Measurements from ENCODE around the gene LUZP2. TPM values are rescaled to one million over a fixed set of nuclear protein-coding genes. Genes with fewer than 3 reads are reported as not detected.

Gene LUZP2
- total and polyA plus RNA-seq, 9 of the 15 experiments (the other 6 are each of a cell fraction or from before 2014, with no cell fraction given): not detected

DNA sequence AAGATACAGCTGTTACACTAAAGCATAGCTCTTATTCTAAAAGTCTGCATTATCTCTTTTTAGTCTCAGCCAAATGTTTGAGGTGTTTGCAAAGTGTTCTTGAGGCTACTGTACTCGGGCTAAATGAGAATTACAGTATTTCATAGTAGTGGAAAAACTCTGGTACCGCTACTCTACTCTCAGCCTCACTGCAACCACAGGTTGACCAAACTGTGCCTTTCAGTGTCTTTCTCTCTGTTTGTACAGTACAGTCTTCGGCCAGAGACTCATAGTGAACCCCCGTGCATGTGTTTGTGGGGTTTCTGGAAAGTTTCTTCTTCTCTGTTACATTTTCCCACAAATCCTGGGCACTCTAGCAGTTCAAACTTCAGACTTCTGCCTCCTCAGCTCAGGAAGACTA is 7.4 kb upstream of the LUZP2 start:
- FAIRE-seq: no peak
- DNase-seq (ENCODE audit: extremely low read depth in 1 of 4, low spot score in 3 of 4): no peak
- POLR2A ChIA-PET: interaction anchor here (0.6 kb wide), 1 partner anchor 18 kb away, joined by 3 read pairs; no protein-coding TSS in a partner anchor
- TF ChIP-seq PHF21A (IDR thresholded peaks at IDR 0.05; ENCODE audit: borderline replicate concordance, low read depth) (no peak), ARID2 (IDR thresholded peaks at IDR 0.05) (no peak), RHOXF2B (CRISPR knock-in tag; conservative IDR thresholded peaks at IDR 0.05) (no peak), TBP (optimal IDR thresholded peaks at IDR 0.05; ENCODE audit: low read depth, low read length) (no peak), BRF1 (IDR thresholded peaks at IDR 0.05; ENCODE audit: borderline replicate concordance, extremely low read depth, insufficient read length) (no peak), ATF7 (IDR thresholded peaks at IDR 0.05) (no peak), MTA2 (IDR thresholded peaks at IDR 0.05; ENCODE audit: low read depth) (no peak), ZNF232 (CRISPR knock-in tag; IDR thresholded peaks at IDR 0.05) (no peak), BACH1 (tag; IDR thresholded peaks at IDR 0.05) (no peak)
- TF ChIP-seq, protein P1, sequence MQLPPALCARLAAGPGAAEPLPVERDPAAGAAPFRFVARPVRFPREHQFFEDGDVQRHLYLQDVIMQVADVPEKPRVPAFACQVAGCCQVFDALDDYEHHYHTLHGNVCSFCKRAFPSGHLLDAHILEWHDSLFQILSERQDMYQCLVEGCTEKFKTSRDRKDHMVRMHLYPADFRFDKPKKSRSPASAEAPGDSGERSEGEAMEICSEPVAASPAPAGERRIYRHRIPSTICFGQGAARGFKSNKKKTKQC (CRISPR knock-in tag; IDR thresholded peaks at IDR 0.05): no peak
- TF ChIP-seq, protein P2, sequence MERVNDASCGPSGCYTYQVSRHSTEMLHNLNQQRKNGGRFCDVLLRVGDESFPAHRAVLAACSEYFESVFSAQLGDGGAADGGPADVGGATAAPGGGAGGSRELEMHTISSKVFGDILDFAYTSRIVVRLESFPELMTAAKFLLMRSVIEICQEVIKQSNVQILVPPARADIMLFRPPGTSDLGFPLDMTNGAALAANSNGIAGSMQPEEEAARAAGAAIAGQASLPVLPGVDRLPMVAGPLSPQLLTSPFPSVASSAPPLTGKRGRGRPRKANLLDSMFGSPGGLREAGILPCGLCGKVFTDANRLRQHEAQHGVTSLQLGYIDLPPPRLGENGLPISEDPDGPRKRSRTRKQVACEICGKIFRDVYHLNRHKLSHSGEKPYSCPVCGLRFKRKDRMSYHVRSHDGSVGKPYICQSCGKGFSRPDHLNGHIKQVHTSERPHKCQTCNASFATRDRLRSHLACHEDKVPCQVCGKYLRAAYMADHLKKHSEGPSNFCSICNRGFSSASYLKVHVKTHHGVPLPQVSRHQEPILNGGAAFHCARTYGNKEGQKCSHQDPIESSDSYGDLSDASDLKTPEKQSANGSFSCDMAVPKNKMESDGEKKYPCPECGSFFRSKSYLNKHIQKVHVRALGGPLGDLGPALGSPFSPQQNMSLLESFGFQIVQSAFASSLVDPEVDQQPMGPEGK (CRISPR knock-in tag; IDR thresholded peaks at IDR 0.05; ENCODE audit: borderline replicate concordance): no peak
- TF ChIP-seq, protein P3, sequence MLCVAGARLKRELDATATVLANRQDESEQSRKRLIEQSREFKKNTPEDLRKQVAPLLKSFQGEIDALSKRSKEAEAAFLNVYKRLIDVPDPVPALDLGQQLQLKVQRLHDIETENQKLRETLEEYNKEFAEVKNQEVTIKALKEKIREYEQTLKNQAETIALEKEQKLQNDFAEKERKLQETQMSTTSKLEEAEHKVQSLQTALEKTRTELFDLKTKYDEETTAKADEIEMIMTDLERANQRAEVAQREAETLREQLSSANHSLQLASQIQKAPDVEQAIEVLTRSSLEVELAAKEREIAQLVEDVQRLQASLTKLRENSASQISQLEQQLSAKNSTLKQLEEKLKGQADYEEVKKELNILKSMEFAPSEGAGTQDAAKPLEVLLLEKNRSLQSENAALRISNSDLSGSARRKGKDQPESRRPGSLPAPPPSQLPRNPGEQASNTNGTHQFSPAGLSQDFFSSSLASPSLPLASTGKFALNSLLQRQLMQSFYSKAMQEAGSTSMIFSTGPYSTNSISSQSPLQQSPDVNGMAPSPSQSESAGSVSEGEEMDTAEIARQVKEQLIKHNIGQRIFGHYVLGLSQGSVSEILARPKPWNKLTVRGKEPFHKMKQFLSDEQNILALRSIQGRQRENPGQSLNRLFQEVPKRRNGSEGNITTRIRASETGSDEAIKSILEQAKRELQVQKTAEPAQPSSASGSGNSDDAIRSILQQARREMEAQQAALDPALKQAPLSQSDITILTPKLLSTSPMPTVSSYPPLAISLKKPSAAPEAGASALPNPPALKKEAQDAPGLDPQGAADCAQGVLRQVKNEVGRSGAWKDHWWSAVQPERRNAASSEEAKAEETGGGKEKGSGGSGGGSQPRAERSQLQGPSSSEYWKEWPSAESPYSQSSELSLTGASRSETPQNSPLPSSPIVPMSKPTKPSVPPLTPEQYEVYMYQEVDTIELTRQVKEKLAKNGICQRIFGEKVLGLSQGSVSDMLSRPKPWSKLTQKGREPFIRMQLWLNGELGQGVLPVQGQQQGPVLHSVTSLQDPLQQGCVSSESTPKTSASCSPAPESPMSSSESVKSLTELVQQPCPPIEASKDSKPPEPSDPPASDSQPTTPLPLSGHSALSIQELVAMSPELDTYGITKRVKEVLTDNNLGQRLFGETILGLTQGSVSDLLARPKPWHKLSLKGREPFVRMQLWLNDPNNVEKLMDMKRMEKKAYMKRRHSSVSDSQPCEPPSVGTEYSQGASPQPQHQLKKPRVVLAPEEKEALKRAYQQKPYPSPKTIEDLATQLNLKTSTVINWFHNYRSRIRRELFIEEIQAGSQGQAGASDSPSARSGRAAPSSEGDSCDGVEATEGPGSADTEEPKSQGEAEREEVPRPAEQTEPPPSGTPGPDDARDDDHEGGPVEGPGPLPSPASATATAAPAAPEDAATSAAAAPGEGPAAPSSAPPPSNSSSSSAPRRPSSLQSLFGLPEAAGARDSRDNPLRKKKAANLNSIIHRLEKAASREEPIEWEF (CRISPR knock-in tag; IDR thresholded peaks at IDR 0.05): no peak
- TF ChIP-seq, protein P4, sequence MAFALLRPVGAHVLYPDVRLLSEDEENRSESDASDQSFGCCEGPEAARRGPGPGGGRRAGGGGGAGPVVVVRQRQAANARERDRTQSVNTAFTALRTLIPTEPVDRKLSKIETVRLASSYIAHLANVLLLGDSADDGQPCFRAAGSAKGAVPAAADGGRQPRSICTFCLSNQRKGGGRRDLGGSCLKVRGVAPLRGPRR (CRISPR knock-in tag; IDR thresholded peaks at IDR 0.05): no peak

More for the DNA sequence above, 7.4 kb upstream of the LUZP2 start:
- ATAC-seq: no peak
- Histone ChIP-seq H3K4me1 (replicated peaks in 1 of 2; ENCODE audit: control insufficient read depth in 2 of 2, insufficient read depth in 2 of 2, low read length in 2 of 2) (no peaks in the 10 kb centered on the region), H4K20me1 (replicated peaks; ENCODE audit: control insufficient read depth, insufficient read depth, low read length) (no peaks in the 10 kb centered on the region), H3K9me3 (replicated peaks; ENCODE audit: control insufficient read depth, insufficient read depth, low read depth, low read length) (no peaks in the 10 kb centered on the region), H3K9me1 (ENCODE audit: control insufficient read depth, insufficient read depth, low read length) (no peaks in the 10 kb centered on the region), H3K27ac (ENCODE audit: extremely low read depth, low read depth, low read length) (no peak overlapping the region), H3K9ac (ENCODE audit: insufficient read depth in 1 of 2, low read depth in 2 of 2, low read length in 2 of 2) (no peak overlapping the region), H3K27me3 (ENCODE audit: control insufficient read depth in 2 of 2, insufficient read depth in 2 of 2, low read length in 2 of 2) (no peaks in the 10 kb centered on the region), H3K36me3 (ENCODE audit: control insufficient read depth, insufficient read depth, low read length) (no peaks in the 10 kb centered on the region), H2AFZ (ENCODE audit: low read depth, low read length) (no peak overlapping the region), H3K79me2 (ENCODE audit: control insufficient read depth, insufficient read depth, low read length) (no peaks in the 10 kb centered on the region), H3K4me2 (ENCODE audit: insufficient read depth, low read length) (no peak overlapping the region), H3K4me3 (no peak overlapping the region)
- in situ Hi-C loops (cut with MboI): no loop called here
- intact Hi-C loops (cut with micrococcal nuclease): no loop called here
- 0% methylated on average over 4 of the region's 4 CpGs for WGBS (ENCODE audit: insufficient coverage, low coverage, missing lambda C conversion rate)
- no TSS peak for BruUV-seq (replicated peaks)
- CTCF ChIA-PET (ENCODE audit: low intra/inter-chr PET ratio): no interaction called here
